GM04503 (cell line): ENCODE measurements around the gene ROBO1.

Experiments
- DNase-seq: peaks from one replicate; pipeline ENCODE4 v3.0.0-alpha.2; 2012; ENCODE audit warnings: low read depth

ROBO1 gene

DNA sequence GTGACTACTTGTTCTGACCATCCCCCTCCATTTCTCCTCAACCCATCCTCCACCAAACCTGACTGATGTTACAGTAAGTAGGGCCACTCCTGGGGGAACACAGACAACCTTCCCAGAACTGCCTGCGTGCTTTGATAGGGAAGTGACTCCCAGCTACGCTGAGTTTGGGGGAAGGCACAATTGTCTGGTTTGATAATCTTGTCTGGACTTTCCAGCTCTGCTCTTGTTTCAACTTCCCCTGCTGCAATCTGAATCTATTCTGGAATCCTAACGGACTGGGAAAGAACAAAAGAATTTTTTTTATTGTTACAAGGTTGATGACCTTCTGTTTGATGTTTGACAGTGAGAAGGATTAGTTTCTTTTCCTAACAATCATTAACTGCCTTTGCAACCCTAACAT, 895.6 kb downstream of the ROBO1 start:
- no peak for DNase-seq

GRCh38 chr3:78871048-78871447, 896.8 kb downstream of the ROBO1 start:
- no peak for DNase-seq

- DNase-seq, result no peak
Measured at GRCh38 chr3:78870484-78870883, 897.3 kb downstream of the ROBO1 start.

DNA sequence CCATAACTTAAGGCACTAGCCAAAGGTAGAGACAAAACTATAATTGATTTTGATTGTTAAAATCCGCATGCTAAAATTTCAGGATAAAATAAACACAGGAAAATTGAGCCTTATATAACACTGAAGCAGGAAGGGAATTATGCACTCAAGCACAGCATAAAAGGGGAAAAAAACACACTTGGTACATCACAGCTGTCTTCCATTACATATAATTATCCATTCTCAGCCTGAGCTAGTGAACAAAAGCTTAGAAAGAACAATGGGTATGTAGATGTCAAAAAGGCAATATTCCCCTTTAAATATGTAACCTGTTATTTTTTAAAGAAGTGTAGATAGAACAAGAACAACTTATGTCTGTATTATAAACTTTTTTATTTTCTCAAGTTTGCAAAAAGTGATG, 899.2 kb downstream of the ROBO1 start:
- no peak for DNase-seq

DNA sequence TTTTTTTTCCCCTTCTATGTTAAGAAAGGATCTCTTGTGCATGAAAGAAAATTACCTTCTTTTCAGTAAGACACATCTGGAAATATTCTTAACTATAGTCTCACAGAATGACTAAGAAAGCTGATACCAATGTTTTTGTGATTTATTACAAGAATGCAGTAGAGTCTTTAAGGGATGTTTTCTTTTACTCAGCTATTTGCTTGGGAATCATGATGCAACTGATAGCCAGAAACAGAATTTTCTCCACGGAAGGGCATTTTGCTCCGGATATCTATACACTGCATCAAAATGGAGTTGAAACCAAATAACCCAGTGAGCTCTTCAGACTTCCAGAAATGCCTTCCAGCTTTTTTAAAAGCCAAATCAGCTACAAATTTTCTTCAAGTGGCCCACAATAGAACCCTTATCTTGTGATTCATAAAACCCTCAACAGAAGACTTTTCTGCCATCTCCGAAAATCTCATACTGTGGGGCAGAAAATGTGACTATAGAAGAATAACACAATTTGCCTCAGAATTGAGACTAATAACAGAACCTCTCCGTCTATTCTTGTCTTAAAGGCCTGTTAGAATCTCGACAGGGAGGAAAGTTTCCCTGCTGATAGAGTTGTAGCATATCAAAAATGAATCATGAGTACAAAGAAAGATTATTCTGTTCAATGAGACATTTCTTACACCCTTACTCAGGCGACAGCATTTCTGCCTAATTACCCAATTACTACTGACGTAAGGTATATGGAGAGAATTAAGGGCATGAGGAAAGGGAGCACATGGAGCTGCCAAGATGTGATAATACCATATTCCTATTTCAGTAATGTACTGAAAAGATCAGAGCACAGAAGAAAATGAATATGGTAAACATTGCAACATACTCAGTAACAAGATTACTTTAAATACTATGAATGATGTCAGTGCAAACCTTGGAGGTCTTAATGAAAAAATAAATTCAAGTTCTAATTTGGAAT, 900.1 kb downstream of the ROBO1 start:
- DNase-seq, result no peak

DNA sequence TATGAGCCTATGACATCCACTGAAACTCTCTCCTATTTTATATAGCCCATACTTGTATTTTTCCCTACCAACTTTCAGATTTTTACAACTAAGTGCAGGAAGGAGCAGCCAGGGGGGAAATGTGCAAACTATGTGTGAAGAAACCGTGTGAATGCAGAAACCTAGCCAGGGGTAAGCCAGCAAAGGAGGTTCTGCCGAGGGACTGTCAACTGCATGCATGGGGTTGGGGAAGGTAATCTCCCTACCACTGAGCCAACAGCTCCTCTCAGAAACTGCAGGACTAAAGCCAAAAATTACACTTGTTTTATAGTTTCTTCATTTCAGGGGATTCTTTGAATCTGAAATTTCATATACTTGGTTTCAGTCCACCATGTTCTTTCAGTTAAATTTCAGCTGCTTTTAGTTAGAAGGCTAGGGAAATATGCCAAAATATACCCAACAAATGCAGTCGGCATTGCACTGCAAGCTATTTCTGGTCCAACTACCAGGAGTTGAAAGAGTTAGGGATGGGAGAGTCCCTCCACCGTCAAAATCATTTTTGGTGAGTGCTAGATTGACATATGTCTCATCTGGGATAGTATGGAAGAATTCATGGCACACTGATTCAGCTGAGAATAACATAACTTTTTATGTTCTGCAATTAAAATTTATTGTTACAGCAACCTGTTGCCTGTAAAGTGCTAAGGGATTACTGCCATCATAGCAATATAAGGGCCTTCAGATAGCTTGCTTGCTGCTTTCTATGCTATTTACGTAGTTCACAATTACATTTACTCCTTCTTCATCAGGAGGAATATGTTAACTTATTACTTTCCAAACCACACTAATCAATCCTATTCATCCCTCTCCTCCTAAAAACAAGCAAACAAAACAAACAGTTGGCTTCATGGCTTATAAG, 904.2 kb downstream of the ROBO1 start:
- DNase-seq, result no peak

DNA sequence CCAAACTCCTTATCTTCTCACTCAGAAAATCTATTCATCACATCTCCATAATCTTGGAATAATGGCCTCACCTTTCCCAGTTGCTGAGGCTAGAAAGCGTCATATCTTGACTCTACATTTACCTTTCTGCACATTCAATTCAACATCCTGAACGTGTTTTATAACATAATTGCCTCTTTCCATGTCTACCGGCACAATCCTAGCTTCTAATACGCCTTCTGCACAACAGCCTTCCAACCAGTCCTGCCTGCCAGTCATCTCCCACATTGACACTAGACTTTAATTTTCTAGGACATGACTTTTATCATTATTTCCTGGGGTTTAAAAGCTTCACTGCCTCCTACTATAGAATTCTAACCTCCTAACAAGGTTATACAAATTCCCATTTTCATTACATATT, 906.6 kb downstream of the ROBO1 start:
- DNase-seq, result no peak

DNA sequence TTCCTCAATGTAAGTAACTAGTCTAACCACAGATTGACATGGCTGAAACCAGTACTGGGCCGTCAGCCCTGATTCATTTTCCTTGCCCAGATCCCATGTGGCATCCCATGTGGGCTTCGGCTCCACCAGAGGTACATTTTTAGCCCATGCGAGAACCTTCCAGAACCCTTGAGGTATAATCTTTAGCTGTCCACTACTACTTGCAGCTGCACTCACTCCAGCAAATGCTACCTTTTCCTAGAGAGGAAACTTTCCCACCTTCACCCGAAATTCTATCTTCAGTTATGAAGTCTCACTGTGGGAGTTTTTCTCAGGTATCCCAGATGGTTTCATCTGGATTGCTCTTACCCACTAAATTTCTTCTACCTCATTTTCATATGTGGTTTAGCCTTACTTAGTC, 907.2 kb downstream of the ROBO1 start:
- no peak for DNase-seq

DNA sequence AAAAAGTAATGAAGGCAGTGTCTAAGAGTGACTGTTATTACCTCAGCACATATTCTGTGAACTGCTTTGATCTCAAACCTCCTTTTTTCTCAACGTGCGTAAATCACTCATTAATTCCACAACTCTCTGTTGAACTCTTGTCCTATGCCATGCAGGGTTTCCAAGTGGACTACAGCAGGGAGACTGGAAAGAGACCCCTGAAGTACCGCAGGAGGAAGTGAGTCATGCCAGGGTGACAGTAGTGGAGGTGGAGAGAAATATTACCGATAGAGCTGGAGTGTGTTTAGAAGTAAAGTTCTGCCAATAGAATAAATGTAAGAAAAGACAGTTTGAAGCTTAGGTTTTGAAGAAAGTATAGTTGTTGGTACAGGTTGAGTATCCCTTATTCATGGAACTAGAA, 908.9 kb downstream of the ROBO1 start:
- no peak for DNase-seq

DNA sequence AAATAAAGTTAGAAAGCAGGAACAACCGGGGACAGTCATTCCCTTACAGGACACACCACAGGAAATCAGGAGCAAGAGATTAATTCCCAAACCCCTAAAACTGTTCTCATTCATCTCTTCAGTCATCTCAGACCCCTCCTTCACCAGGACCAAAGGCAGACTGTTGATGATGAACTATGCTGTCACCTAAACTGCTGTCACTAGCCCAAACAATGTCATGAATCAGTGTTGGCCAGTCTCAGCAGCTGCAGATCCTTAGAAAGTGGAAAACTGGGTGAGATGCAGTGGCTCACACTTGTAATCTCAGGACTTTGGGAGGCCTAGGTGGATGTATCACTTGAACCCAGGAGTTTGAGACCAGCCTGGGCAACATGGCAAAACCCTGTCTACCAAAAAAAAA, 909.6 kb downstream of the ROBO1 start:
- DNase-seq, result no peak

DNA sequence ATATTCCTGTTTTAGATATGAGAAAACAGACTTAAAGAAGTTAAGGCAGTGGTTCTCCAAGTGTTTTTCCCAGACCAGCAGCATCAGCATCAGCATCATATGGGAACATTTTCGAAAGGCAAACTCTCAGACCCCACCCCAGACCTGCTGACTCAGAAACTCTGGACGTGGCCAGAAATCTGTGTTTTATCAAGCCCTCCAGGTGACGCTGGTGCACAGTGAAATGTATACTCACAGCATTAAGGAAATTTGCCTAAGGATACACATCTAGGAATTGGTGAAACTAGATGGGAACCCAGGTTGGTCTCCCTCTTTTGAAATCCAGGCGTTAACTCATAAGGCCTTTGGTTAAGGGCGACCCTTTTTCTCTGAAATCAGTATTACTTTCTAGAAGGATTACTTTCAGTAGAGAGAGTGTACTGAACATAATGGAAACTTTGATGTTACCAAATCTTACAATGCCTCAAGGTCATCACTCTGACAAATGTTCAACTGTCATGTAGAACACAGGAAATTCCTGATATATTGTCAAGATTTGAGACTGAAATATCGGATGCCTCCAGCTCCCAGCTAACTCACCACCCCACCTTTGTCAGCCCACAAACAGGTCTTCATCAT, 910.2 kb downstream of the ROBO1 start:
- DNase-seq, result no peak

GRCh38 chr3:78856164-78856563, 911.6 kb downstream of the ROBO1 start:
- no peak for DNase-seq

DNA sequence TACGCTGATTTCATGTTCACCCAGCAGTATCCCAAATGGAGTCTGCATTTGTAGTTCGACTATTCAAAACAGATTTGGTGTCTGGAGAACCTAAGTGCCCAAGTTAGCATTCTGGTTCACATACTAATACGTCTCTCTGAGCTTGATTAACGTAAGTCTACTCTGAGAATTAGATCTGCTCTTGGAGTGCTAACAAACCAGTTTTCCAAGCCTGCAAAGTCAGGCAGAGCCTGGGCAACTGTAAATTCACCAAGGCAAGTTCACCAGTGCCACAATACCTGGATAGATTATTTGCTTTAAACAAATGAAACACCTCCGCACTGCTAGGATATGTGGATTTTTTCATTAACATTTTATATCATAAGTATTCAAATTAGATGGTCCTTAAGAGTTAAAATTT, 912.6 kb downstream of the ROBO1 start:
- DNase-seq, result no peak

- no peak for DNase-seq
Measured at GRCh38 chr3:78848392-78849288, 919.2 kb downstream of the ROBO1 start.

DNA sequence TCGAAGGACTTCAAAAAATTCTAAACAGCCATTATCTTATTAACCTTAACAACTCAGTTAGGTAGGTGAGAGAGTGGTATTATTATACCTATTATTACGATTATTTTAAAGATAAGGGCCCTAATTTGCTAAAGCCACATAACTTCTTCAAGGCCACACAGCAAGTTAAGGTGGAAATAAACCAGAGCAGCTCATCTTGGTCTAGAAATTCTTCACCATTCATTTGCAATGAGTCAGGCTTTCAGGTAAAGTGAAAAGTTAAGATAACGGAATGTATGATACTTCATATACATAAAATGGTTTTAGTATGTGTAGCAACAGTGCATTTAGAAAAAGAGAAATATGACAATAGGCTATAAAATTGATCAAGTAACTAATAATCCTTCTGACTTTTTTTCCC, 920.2 kb downstream of the ROBO1 start:
- no peak for DNase-seq

- no peak for DNase-seq
Measured at GRCh38 chr3:78847203-78847602, 920.6 kb downstream of the ROBO1 start.

GRCh38 chr3:78846718-78847117, 921.1 kb downstream of the ROBO1 start:
- no peak for DNase-seq

DNA sequence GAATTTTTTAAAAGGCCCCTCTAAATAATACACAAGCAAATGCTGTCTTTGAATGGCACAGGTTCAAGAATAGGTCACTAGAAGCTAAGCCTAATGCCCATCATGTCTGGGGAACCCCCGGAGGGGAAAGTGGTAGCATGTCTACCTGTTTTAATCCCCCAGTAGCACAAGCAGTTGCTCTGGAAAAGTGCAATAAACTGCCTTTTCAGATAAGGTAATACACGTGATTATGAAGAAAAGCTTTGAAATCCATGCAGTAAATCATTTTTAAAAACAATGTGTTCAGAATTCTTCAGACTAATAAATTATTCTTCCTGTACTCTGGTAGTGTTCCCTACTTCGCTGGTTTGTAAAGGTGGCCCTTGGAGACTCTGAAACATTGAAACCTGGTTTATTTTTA, 922.2 kb downstream of the ROBO1 start:
- DNase-seq, result no peak

GRCh38 chr3:78844307-78844706, 923.5 kb downstream of the ROBO1 start:
- no peak for DNase-seq

DNA sequence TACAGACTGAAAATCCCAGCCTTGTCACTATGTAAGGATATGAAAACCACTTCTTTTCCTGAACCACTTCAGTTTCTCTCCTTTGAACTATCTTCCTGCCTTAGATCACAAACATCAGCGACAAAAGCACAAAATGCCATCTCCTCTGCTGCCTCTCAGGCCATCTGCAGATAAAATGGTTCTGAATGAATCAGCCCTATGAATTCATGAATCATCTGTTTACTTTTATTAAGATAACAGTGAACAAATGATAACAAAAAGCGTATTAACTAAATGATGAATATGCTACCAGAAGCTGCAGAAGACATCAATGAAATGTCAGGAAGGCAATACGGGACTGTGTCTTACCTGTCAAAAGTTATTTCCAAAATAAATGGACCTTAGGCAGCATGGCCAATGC, 928.1 kb downstream of the ROBO1 start:
- DNase-seq, result no peak

GRCh38 chr3:78838362-78838761, 929.4 kb downstream of the ROBO1 start:
- no peak for DNase-seq

DNA sequence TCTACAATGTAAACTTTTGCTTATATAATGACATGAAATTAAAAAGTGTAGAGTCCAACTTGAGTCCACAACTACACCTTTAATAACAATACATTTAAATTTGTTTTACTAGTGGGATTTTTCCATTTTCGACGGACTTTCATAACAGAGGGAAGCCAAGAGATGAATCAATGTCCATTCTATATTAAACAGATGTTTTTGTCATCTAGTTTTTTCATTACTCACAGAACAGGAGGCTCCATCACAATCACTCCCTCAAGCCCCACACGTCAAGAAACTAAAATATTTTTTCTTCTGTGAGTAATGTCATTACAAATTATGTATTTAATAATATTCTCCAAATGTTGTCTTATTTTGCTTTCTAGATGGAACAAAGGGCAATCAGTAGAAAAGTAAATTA, 932.9 kb downstream of the ROBO1 start:
- no peak for DNase-seq
